Left renal pelvis (tissue), 4 donors: ENCODE data around the gene SLC6A6. TPM values are rescaled to one million over a fixed set of nuclear protein-coding genes. Genes with fewer than 3 reads are reported as not detected.
"Not testable (repeated sequence)": the region's sequence is repeated elsewhere in the genome, so short reads cannot be mapped to it uniquely, and the experiment has no call there.

ENCODE experiments used
- DNase-seq, 4 donors: peaks; one replicate each; pipeline ENCODE4 v3.0.0-alpha.2; 2013; ENCODE audit warnings: low read depth in 4 of 4, low spot score in 3 of 4
- polyA plus RNA-seq, 4 donors: library from polyadenylated mRNA; unstranded; fragments of 120-200 nt; gene quantifications; one replicate each; pipeline ENCODE4 v1.2.1, GENCODE V29; 2013; ENCODE audit not compliant: insufficient read length in 4 of 4

Gene SLC6A6
- polyA plus RNA-seq, 4 donors = 18.8 to 23.2 (median 21.0) TPM

DNA sequence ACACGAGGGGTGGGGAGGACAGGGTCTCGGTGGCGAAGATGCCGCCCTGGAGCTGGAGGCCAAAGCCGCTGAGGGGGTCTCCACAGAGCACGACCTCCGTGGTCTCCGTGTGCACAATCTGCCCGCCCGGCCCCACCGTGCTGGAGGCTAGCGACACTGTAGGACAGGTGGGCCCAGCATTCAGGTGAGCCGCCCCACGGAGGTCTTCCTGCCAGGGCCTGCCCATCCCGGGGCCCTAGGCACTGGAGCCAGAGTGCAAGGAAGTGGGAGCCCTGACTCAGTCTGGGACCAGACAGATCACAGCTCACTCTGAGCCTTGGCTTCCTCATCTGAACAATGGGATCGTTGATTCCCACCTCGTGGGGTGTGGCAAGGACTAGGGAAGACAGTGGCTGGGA lies 111.9 kb downstream of the SLC6A6 start:
- DNase-seq = no peak

DNA sequence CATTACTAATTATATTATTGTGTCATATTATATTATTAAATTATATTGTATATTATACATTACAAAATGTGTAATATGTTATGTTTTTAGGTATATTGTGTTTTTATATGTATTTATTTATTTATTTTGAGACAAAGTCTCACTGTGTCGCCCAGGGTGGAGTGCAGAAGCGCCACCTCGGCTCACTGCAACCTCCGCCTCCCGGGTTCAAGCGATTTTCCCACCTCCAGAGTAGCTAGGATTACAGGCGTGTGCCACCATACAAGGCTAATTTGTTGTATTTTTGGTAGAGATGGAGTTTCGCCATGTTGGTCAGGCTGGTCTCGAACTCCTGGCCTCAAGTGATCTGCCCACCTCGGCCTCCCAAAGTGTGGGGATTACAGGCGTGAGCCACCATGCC lies 113.1 kb downstream of the SLC6A6 start:
- not testable (repeated sequence) for DNase-seq

DNA sequence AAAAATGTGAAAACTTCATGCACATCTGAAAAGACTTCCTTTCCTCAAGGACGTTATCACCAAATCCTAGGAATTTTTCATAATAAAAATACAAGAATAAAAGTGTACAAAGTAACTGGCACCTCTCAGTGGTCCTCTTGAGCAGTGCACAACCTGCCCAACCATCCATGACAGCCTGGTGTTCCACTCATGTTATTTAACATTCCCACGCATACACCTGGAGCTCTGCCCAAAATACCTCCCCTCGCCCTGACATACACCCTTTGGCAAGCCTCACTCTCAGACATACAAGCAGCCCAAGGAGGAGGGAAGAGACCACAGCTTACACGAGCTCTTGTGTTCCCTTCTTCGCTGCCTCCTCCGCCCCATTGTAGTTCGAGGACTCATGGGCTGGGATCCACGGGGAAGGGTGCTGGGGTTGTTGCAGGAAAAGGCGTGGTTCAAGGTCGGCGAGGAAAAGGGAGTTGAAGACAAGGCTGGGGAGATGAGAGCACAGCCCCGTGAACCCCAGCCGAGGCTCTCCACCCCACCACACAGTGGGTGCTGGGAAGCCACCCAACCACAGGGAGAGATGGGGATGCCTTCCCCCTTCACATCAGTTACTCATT lies 114.4 kb downstream of the SLC6A6 start:
- DNase-seq = no peak

DNA sequence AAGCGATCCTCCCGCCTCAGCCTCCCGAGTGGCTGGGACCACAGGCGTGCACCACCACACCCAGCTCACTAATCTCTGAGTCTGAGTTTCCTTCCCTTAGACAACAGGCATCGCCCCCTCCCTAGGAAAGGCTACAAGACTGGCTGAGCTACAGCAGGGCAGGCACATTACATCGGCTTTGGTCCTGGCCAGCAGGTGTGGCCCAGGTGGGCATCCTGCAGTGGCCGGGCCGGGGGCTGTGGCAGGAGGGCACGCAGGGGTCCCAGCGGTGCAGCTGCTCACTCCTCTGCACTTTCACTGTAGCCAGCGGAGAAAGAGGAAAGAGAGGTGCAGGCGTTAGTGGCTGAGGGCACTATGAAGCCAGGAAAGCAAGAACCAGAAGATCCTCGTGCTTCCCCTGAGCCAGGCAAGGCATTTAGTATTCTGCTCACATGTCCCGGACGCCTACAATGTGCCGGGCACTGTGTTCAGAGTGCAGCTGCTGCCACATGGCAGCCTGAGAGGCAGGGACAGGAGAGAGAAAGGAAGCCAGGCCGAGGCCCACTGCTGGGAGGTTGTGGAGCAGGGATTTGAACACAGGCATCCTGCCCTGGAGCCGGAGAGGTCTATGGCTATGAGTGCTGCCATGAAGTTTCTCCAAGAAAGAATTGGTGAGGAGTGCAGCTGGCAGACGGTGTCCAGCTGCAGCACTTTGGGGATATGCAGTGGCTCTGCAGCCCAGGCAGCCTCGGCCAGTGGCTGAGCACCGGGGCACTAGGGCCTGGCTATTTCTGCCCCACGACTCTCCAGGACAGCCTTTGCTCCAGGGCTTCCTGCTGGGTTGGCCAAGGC lies 115.4 kb downstream of the SLC6A6 start:
- no peak for DNase-seq

DNA sequence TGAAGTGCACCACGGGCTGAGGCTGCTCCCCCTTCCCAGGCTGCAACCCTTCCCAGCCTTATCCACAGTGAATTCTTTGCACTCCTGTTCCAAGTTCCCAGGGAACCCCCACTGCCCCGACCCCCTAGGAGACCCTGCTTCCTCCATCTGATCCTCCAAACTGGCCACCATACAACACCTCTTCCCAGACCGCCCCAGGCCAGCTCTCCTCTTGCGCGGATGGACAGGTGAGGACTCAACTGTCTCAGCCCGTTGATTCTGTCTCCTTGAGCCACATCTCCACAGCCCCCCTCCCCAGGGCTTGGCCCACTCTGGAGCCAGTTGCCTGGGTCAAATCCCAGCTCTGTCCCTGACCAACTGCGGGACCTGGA lies 116.0 kb downstream of the SLC6A6 start:
- DNase-seq = no peak

DNA sequence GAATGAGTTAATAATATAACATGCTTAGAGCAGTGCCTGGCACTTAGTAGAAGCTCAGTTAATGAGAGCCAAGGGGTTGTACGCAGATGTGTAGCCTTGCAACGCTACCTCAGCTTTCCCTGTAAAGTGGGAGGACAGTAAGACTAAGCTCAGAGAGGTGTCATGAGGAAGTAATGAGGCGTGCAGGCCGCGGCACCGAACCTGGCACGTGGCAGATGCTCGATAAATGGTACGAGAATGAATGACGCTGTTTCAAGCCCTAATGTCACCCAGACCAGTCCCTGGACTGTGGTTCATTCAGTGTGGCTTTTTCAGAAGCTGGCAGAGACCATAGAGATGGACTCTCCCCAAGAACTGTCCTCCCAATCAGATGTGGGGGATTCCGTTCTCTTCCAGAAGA lies 116.5 kb downstream of the SLC6A6 start:
- no peak for DNase-seq

DNA sequence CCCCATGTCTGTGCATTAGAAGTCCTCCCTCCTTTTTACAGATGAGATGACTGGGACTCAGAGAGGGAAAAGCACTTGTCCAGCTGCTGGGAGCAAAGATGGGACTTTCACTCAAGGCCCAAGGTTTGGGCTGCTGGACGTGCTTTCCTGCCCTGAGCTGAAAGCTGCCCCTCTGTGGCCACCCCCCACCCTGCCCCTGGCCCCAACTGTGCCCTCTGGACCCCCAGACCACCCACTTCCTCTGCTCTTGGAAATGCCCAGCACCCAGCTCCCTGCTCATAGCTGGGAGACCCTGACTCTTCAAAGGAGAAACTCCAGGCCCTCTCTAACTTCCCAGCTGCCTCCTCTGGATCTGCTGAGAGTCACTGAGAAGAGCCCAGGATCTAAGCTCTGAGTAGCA lies 117.0 kb downstream of the SLC6A6 start:
- no peak for DNase-seq

DNA sequence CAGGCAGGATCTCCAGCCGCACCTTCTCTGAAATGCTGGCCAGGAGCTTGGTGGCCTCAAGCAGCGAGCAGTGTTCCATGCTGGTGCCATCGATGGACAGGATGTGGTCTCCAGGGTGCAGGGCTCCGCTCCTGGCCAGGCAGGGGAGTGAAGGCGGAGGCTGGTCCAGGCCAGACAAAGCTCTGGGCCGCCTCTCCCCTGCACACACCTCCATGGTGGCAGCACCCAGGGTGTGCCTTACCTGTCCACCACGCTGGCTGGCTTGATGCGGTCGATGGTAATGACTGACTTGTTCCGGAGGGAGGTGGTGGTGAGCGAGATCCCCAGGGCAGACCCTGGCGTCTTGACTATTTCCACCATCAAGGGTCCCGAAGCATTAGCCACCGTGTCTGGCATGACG lies 117.7 kb downstream of the SLC6A6 start:
- no peak for DNase-seq

DNA sequence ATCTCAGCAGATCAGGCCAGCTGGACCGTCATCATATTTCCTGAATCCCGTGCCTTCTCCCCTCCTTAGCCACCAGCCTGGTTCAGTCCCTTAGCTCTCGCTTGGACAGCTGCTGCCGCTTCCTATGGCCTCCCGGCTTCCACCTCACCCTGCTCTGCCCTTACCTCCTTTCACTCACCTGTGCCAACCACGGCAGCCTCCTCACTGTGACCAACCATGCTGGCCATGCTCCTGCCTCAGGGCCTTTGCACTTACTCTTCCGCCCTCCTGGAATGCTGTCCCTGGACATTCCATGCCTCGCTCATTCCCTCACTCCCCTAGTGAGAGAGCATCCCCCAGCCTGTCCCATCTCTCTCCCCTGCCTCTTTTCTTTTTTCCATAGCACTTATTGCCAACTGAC lies 118.6 kb downstream of the SLC6A6 start:
- DNase-seq = no peak

DNA sequence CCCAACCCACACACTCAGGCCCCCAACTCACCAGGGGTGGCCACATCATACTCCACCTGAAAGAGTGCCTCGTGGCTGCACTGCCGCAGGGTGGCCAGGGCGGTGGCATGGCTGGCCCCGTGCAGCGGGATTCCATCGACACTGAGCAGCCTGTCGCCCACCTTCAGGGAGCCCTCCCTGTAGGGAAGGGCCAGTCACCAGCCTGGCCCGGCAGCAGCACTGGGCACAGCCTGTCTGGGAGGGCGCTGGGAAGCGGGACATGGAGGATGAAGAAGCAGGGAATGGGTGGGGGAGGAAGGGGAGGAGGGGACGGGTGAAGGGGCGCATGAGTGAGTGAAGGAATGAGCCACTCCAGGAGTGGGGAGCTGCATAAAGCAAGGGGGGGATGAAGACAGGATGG lies 119.2 kb downstream of the SLC6A6 start:
- no peak for DNase-seq

DNA sequence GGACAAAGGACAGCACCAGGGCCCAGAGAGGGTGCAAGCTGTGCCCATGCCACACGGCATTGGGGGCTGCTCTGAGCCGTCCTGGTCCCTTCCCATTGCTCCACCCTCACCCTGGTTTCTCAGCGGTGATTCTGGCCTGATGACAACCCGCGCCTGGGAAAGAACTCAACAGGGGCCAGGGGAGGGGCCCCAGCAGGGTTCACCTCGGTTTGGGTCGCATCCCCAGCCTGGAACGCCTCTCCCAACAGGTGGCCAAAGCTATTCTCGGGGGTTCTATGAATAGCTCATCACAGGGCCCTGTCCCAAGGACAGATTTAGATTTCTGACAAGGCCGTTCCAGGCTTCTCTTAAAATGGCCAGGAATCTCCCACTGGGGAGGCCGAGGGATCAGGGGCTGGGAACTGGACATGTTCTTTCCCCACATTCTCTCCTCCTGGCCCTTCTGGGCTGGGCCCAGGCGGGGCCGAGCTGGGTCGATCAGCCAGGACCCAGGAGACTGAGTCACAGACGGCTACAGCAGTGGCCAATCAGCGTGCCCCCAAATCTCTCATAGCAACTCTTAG lies 119.8 kb downstream of the SLC6A6 start:
- DNase-seq = no peak

DNA sequence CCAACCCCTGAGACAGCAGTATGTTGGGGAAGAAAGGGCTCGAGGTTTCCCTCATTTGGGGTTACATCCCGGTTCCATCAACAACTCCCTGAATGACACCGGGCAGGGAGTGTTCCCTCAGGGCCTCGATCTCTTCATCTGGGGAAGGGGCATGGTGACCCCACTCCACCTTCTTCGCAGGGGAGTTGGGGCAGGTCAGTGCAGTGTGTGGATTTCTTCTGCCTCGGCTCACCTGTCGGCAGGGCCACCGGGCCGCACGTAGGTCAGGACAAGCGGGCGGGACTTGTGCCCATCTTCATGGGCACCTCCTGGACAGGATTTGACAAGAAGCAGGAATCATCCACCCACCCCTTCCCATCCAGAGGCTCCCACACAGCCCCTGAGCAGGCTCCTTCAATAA lies 120.4 kb downstream of the SLC6A6 start:
- no peak for DNase-seq

DNA sequence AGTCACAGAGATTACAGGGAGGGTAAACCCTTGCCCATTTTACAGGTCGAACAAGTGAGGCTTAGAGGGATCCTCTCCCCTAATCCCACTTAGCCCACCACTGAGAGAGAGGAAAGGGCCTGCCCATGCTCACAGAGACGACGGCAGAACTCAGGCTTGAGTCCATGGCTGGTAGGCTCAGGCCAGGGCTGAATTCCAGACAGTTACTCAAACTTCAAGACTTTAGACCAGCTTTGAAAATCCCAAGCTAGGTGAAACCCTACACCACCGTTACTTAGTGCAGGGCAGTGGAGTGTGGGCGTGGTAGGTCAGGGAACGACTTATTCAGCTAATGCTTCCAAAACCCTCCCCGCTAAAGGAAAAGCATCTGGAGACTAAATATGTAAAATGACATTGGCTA lies 121.4 kb downstream of the SLC6A6 start:
- no peak for DNase-seq

DNA sequence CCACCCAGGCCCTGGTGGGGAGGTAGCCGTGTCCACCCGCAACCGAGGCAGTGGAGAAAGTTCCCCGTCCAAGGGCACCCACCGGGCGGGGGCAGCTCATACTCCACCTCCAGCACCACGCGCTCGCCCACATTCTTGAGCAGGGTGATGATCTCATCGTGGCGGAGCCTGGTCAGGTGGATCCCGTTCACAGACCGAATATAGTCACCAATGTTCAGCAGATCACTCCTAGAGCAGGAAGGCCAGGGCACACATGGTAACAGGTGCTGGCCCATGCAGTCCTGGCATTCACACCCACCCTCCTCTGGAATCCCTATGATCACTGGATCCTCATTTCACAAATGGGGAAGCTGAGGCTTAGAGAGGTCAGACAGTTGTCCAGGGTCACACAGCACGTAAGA lies 121.9 kb downstream of the SLC6A6 start:
- no peak for DNase-seq

DNA sequence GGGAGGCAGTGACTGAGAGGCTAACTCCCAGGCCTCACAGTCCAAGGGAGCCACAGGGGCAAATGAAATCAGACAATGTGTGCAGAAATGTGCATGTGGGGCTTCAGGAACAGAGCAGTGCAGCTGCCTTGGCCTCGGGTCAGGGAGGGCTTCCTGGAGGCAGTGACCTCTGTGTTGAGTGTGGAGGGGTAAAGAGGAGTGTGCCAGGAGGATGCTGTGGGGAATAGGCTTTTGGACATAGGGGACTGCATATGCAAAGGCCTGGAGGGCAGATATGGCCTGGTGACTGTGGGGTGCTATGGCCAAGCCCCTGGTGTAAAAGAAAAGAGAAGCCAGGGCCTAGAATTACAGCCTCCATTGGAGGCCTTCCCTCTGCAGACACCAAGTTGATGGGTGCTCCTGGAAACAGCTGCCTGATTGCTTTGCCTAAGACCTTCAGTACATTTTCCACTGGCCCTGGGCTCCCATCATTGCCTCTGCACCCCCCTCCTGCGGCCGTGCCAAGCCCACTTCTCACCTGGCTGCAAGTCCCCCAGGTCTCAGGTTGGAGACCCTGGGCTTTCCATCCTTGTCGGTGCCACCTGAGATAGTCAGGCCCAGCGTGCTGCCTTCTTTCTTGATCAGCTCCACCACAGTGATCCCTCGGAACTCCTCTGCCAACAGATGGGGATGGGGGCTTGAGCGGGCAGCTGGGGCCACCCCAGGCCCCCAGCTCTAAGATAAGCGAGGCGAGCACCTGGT lies 122.7 kb downstream of the SLC6A6 start:
- DNase-seq = no peak

DNA sequence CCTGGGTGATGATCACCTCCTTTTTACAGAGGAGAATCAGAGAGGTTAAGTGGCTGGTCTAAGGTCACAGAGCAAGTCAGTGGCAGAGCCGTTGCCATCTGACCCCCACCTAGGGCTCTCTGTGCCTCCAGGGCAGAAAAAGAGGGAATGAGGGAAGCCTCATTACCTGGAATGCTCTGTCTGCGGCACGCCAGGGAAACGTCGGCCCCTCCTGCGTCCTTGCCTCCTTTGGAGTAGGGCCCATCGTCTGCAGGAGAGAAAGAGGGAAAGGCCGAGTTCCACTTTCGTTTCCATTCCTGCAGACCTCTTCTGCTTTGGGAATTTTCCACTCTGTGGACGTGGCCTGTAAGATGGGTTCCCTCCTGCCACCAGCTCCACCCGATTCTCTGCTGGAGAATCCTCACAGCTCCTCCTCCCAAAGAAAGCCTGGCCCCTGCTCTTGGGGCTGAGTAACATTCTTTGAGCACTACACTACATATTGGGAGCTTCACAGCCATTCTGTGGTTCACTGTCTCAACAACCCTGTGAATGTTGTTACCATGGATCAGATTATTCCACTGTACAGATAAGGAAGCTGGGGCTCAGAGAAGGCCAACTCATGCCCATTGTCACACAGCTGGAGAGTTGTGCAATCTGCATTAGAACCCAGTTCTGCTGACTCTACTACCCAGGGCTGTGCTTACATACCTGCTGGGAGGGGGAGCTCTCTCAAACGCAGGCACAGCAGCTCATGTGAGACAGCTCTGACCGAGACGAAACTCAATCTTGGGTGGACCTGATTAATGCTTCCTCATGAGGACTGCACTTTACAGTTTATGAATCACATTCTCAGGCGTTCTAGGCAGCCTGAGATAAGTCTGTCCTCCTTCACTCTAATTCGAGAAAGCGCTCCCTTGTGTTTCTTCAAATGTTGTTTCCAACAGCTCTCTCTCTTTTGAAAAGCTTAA lies 123.6 kb downstream of the SLC6A6 start:
- no peak for DNase-seq

DNA sequence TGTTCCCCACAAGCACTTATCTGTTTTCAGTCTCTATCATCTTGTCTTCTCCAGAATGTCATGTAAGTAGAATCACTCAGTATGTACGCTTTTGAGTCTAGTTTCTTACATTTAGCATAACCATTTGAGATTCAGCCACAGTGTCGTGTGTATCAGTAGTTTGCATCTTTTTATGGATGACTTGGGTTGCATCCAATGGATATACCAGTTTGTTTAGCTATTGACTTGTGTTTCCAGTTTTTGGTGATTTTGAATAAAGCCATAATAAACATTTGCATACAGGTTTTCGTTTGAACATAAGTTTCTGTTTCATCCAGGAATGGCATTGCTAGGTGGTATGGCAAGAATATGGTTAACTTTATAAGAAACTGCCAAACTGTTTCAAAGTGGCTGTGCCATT lies 125.7 kb downstream of the SLC6A6 start:
- no peak for DNase-seq

DNA sequence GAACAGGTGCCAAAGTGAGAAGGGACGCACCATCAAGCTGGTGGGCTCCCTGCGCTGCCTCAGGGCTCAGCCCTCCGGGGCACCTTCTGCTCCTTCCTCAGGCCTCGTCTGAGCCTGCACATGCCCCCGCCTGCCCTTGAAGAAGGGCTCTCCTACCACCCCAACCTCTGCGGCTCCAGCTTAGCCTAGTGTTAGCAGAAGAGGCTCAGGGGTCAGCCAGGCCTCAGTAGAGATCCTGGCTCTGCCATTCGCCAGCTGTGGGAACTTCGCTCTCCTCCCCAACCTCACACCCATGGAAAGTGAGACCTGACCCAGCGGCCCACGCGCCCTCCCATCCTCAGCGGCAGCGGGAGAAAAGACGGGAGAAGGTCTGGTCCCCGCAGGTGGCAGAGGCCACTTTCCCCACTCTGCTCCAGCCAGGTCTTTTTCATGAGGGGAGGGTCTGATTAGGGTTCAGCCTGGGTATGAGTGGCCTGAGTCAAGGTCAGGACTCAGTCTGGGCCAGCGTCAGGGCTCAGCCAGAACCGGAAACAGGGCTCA lies 129.5 kb downstream of the SLC6A6 start:
- DNase-seq = no peak

DNA sequence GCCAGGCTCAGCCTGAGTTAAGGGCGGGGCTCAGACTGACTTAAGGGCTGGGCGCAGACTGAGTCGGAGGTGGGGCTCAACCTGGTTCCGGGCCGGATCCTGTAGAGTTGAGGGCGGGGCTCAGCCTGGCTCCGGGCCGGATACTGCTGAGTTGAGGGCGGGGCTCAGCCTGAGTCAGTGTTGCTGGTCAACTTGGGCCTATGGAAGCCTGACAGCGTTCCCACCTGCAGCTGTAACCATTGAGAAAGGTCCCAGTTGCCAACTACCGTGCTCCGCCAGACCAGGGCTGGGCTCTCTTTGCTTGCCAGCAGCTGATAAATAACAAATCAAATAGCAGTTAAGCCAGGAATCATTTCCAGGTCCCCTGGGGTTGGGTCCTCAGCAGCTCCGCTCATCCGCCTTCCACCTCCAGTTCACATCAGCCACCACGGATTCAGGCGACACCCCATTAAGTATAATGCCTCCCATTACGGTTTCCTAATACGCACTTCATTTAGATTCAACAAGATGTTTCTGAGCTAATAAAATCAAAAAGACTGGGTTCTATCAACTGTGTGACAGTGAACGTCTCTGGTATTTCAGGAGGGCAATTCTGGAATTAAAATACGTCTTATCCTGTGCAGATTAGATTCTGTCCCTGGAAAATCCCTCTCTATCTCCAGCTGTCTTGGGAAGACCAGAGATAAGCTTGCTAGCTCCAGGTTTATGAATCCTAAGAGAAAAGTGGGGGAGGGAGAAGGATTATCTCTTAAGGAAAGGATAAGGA lies 130.5 kb downstream of the SLC6A6 start:
- DNase-seq = no peak
